Astrocyte of the cerebellum (primary cell): ENCODE measurements around the gene HDAC2.

Experiments
- DNase-seq: peaks from one replicate; pipeline ENCODE4 v3.0.0-alpha.2; 2011; ENCODE audit warnings: low read depth
- H3K4me3 ChIP-seq: 2 replicates; pipeline ENCODE4 v1.5.1; 2011; ENCODE audit warnings: mild to moderate bottlenecking, low read depth, low read length, moderate library complexity
- in situ Hi-C: cut with HindIII; loops from 2 replicates; pipeline ENCODE4 v1.10.0; 2017; ENCODE audit warnings: low sequenced_read_pairs
- TF ChIP-seq, protein P1 (sequence below): IDR thresholded peaks from 2 replicates; pipeline ENCODE4 v1.5.1; 2012; ENCODE audit warnings: low read length, low read depth, moderate library complexity, mild to moderate bottlenecking; ENCODE audit errors: missing control alignments

The HDAC2 gene

DNA sequence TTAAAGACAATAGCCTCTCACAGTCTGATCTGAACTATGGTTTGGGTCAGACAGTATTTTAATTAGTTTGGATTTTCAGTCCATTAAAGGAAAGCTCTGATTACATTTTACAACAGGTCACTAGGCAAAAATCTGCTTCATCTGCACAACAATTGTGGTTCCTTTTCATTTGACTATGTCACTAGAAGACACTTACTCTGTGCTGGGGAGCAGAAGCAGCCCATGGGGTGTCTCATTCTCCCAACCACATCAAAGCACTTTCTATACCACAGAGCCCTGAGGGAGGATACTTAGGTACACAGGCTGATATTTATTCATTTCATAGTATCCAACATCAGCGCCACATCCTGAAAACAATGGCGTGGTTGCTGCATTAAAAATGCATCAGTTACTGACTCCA, 36.6 kb upstream of the HDAC2 start:
- TF ChIP-seq, protein P1, sequence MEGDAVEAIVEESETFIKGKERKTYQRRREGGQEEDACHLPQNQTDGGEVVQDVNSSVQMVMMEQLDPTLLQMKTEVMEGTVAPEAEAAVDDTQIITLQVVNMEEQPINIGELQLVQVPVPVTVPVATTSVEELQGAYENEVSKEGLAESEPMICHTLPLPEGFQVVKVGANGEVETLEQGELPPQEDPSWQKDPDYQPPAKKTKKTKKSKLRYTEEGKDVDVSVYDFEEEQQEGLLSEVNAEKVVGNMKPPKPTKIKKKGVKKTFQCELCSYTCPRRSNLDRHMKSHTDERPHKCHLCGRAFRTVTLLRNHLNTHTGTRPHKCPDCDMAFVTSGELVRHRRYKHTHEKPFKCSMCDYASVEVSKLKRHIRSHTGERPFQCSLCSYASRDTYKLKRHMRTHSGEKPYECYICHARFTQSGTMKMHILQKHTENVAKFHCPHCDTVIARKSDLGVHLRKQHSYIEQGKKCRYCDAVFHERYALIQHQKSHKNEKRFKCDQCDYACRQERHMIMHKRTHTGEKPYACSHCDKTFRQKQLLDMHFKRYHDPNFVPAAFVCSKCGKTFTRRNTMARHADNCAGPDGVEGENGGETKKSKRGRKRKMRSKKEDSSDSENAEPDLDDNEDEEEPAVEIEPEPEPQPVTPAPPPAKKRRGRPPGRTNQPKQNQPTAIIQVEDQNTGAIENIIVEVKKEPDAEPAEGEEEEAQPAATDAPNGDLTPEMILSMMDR = no peak
- in situ Hi-C loops = no loop called here
- DNase-seq = peak; percentile 62
- no peak overlapping the region for H3K4me3 ChIP-seq

DNA sequence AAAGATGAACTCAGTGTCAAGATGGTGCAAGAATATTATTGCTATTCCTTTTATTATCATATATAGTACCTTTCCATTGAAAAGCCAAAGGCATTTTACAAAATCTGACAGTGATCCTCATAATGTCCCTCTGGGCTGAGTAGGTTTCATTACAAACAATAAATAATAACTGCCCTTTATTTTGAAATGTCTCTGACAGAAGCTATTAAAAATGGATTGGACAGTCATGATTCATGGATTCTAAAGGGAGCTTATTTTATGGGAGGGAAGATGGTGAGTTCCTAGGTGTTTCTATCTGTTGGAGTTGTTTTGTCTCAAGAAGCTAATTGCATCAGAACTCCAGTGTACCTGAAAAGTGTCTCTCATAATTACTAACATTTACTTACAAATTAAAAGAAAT, 30.4 kb upstream of the HDAC2 start:
- TF ChIP-seq, protein P1 = no peak
- in situ Hi-C loops = no loop called here
- DNase-seq = no peak
- H3K4me3 ChIP-seq = no peak overlapping the region

DNA sequence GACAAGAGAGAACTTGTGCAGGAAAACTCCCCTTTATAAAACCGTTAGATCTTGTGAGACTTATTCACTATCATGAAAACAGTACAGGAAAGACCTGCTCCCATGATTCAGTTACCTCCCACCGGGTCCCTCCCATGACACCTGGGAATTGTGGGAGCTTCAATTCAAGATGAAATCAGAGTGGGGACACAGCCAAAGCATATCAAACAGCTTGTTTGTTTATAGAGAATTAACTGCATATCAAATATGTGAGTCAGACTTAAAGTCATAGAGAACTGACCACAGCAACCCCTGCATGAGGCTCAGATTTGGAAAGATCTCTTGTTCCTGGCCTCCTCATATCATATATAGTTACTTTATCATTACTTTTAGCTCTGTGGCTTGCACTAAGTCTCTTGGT, 29.1 kb upstream of the HDAC2 start:
- in situ Hi-C loops = no loop called here
- peak; percentile 48 for DNase-seq
- H3K4me3 ChIP-seq = no peak overlapping the region
- TF ChIP-seq, protein P1 = no peak

DNA sequence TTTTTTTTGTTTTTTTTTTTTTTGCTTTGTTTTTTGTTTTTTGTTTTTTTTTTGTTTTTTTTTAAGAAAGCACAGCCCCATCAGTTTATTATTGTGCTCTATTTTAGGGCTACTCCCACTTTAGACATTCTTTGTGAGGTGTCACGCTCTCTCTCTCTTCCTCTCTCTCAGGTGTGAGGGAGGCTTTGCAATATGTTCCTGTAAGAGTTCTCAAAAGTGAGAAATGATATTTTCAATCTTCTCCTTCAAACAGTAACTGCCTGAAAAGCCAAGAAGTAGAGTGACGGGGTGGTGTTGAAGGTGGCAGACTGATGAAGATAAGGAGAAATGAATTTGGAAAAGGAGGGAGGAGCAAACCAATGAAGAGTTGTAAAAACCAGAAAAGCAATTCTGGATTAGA, 28.3 kb upstream of the HDAC2 start:
- in situ Hi-C loops = no loop called here
- TF ChIP-seq, protein P1 = no peak
- no peak overlapping the region for H3K4me3 ChIP-seq
- no peak for DNase-seq

DNA sequence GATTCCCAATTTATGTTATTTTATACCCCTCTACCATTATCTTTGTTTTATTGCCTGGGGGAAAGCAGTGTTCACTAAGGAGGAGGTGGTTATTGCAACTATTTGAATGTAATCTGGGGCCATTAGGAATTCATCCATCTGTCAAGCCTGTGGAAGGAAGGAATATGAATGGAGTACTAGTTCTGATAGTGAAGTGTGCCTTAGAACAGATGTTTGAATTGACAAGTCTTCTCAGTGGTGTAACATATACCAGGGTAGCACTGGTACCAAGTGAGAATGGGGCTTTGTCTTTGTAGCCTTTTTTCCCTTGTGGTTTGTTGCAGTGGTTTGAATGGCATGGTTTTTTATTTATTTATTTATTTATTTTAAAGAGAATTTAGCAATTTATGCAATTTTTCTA, 27.9 kb upstream of the HDAC2 start:
- TF ChIP-seq, protein P1 = no peak
- no peak for DNase-seq
- in situ Hi-C loops = no loop called here
- H3K4me3 ChIP-seq = no peak overlapping the region

DNA sequence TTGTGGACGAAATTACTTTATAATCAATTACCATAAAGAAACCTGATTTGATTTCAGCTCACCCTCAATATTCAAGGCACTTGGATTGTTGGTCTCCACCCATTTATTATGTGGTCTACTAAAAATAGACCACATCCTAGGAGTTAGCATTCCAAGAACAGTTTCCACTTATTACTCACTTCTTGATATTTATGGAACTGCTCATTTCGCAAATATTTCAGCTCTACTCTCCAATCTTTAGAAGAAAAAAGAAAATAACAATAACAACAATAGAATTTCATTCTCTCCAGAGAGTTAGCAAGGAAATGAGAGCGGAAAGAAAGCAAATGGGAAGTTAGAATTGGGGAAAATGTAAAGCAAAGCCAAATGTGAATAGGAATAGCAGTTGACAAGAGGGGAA, 26.2 kb upstream of the HDAC2 start:
- no peak overlapping the region for H3K4me3 ChIP-seq
- in situ Hi-C loops = no loop called here
- DNase-seq = peak; percentile 72

DNA sequence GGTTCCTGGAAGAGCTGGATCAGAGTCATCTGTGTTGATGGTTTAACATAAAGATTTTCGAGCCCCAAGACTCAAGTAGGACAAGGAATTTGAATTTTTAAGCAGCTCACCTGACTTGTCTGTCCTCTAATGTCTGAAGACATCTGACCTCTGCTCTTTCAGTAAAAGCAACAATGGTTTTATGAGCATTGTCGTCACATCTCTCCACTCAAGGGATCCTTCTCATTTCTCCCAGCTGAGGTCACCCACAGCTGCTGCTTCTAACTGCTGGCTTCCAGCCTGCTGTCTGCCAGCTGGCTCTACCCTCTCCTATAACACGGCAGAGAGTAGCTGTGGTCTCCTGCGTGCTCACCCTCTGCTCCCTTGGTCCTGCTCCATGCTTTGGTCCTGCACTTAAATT, 24.7 kb upstream of the HDAC2 start:
- peak; percentile 83 for DNase-seq
- H3K4me3 ChIP-seq = no peak overlapping the region
- in situ Hi-C loops = no loop called here
- TF ChIP-seq, protein P1 = no peak

More for the DNA sequence above, 26.2 kb upstream of the HDAC2 start:
- TF ChIP-seq, protein P1 = no peak
